Prostate gland (tissue), 2 donors: Measurements from ENCODE around the gene ERICH6B.

Source experiments
- CTCF ChIP-seq, 4 experiments: fragments of 200-600 bp in 2 of 4; fragments of 450-650 bp in 2 of 4; sonication (generic) in 2 of 4; IDR thresholded peaks; 1 replicate in 3 of 4; 2 replicates in 1 of 4; pipeline ENCODE4 v1.5.1; 2016 to 2019; ENCODE audit warnings: antibody characterized with exemption in 4 of 4, mild to moderate bottlenecking in 2 of 4, moderate library complexity in 2 of 4
- POLR2A ChIP-seq: fragments of 450-650 bp; IDR thresholded peaks from one replicate; pipeline ENCODE4 v1.6.1; 2016; ENCODE audit warnings: antibody characterized with exemption, mild to moderate bottlenecking
- POLR2AphosphoS5 ChIP-seq: sonication (generic); formaldehyde crosslinking; IDR thresholded peaks from one replicate; pipeline ENCODE4 v1.6.1; 2017; ENCODE audit warnings: antibody characterized with exemption

- TF ChIP-seq POLR2AphosphoS5 (no peak), CTCF (IDR thresholded peaks at IDR 0.05) (no peak), POLR2A (no peak)
Measured at GRCh38 chr13:45554604-45555109, 60.9 kb downstream of the ERICH6B start.
